ENCODE data around the gene NAV3.

Gene NAV3

GRCh38 chr12:77925536-77926108, 94.9 kb downstream of the NAV3 start:
- Histone ChIP-seq H3K4me3 (ENCODE audit: low read length) (no peak overlapping the region), H3K27ac (ENCODE audit: low read length) (no peak overlapping the region), H4K20me1 (ENCODE audit: insufficient read depth, low read length) (no peaks in the 10 kb centered on the region), H3K9me3 (replicated peaks; ENCODE audit: insufficient read depth, low read length) (no peaks in the 10 kb centered on the region), H3K9me2 (replicated peaks; ENCODE audit: insufficient read depth, low read length) (no peaks in the 10 kb centered on the region), H3F3A (ENCODE audit: insufficient read depth, low read length) (no peaks in the 10 kb centered on the region), H3K36me3 (replicated peaks; ENCODE audit: insufficient read depth, low read length) (no peaks in the 10 kb centered on the region), H3K9ac (ENCODE audit: low read length) (no peak overlapping the region), H3K4me1 (ENCODE audit: low read length) (no peaks in the 10 kb centered on the region), H3K27me3 (replicated peaks; ENCODE audit: insufficient read depth, low read length) (no peaks in the 10 kb centered on the region), H2AFZ (ENCODE audit: low read length) (no peak overlapping the region), H3K79me2 (ENCODE audit: low read length) (no peaks in the 10 kb centered on the region), H3K4me2 (ENCODE audit: low read depth, low read length) (peak overlapping the region; percentile 11; the same call in 1 of the 2 replicates)
- DNase-seq = peak; percentile 94
- no peak for TF ChIP-seq EZH2phosphoT487 (IDR thresholded peaks at IDR 0.05; ENCODE audit: low read length)
- TF ChIP-seq EZH2 (optimal IDR thresholded peaks at IDR 0.05; ENCODE audit: low read depth, low read length) = no peak
- TF ChIP-seq CTCF (IDR thresholded peaks at IDR 0.05; ENCODE audit: low read length) = peak; percentile 99

- no peaks in the 10 kb centered on the region for H4K20me1 ChIP-seq (ENCODE audit: insufficient read depth, low read length)
- H3K79me2 ChIP-seq (ENCODE audit: low read length) = no peaks in the 10 kb centered on the region
- no peaks in the 10 kb centered on the region for H3K9me3 ChIP-seq (replicated peaks; ENCODE audit: insufficient read depth, low read length)
- no peak overlapping the region for H3K4me3 ChIP-seq (ENCODE audit: low read length)
- no peak overlapping the region for H3K27ac ChIP-seq (ENCODE audit: low read length)
- no peaks in the 10 kb centered on the region for H3K36me3 ChIP-seq (replicated peaks; ENCODE audit: insufficient read depth, low read length)
- DNase-seq = no peak
- no peak overlapping the region for H2AFZ ChIP-seq (ENCODE audit: low read length)
- no peaks in the 10 kb centered on the region for H3K9me2 ChIP-seq (replicated peaks; ENCODE audit: insufficient read depth, low read length)
- H3K4me2 ChIP-seq (ENCODE audit: low read depth, low read length) = no peak overlapping the region
- H3K4me1 ChIP-seq (ENCODE audit: low read length) = no peaks in the 10 kb centered on the region
- TF ChIP-seq CTCF (IDR thresholded peaks at IDR 0.05; ENCODE audit: low read length) = no peak
- no peak for TF ChIP-seq EZH2 (optimal IDR thresholded peaks at IDR 0.05; ENCODE audit: low read depth, low read length)
- TF ChIP-seq EZH2phosphoT487 (IDR thresholded peaks at IDR 0.05; ENCODE audit: low read length) = no peak
- no peaks in the 10 kb centered on the region for H3K27me3 ChIP-seq (replicated peaks; ENCODE audit: insufficient read depth, low read length)
- no peaks in the 10 kb centered on the region for H3F3A ChIP-seq (ENCODE audit: insufficient read depth, low read length)
- H3K9ac ChIP-seq (ENCODE audit: low read length) = no peak overlapping the region
Observed at GRCh38 chr12:77928078-77928477, 97.4 kb downstream of the NAV3 start.

- H3K4me3 ChIP-seq (ENCODE audit: low read length) = no peak overlapping the region
- H2AFZ ChIP-seq (ENCODE audit: low read length) = no peak overlapping the region
- no peak overlapping the region for H3K9ac ChIP-seq (ENCODE audit: low read length)
- H3K27me3 ChIP-seq (replicated peaks; ENCODE audit: insufficient read depth, low read length) = no peaks in the 10 kb centered on the region
- DNase-seq = no peak
- no peaks in the 10 kb centered on the region for H3K9me2 ChIP-seq (replicated peaks; ENCODE audit: insufficient read depth, low read length)
- TF ChIP-seq CTCF (IDR thresholded peaks at IDR 0.05; ENCODE audit: low read length) = peak; percentile 20
- no peak for TF ChIP-seq EZH2phosphoT487 (IDR thresholded peaks at IDR 0.05; ENCODE audit: low read length)
- H3K4me1 ChIP-seq (ENCODE audit: low read length) = no peaks in the 10 kb centered on the region
- H4K20me1 ChIP-seq (ENCODE audit: insufficient read depth, low read length) = no peaks in the 10 kb centered on the region
- no peaks in the 10 kb centered on the region for H3K79me2 ChIP-seq (ENCODE audit: low read length)
- H3K27ac ChIP-seq (ENCODE audit: low read length) = no peak overlapping the region
- H3K9me3 ChIP-seq (replicated peaks; ENCODE audit: insufficient read depth, low read length) = no peaks in the 10 kb centered on the region
- no peaks in the 10 kb centered on the region for H3F3A ChIP-seq (ENCODE audit: insufficient read depth, low read length)
- H3K36me3 ChIP-seq (replicated peaks; ENCODE audit: insufficient read depth, low read length) = no peaks in the 10 kb centered on the region
- no peak overlapping the region for H3K4me2 ChIP-seq (ENCODE audit: low read depth, low read length)
Observed at GRCh38 chr12:77932216-77932615, 101.5 kb downstream of the NAV3 start.
